SK-N-SH (cell line): ENCODE measurements around the gene ADH7. TPM values are rescaled to one million over a fixed set of nuclear protein-coding genes. Genes with fewer than 3 reads are reported as not detected.

Source experiments
- CTCF ChIA-PET: fragments of 300-600, 350-600 bp; formaldehyde crosslinking; extraction: SDS; loops from one replicate; lab custom pipeline; 2021; lab: Yijun Ruan, JAX
- POLR2A ChIA-PET: fragments of 350-600 bp; sonication (Branson Sonifier 250); formaldehyde crosslinking; extraction: SDS; loops from one replicate; lab custom pipeline; 2020; ENCODE audit warnings: antibody characterized with exemption, inconsistent platforms; lab: Yijun Ruan, JAX
- DNase-seq: peaks from one replicate; pipeline ENCODE4 v3.0.0; 2012
- H2AFZ ChIP-seq: fragments of 200-600 bp; sonication (generic); 2 replicates; pipeline ENCODE4 v1.8.1; 2016; ENCODE audit warnings: antibody characterized with exemption, mild to moderate bottlenecking, low read depth
- H3F3A ChIP-seq: fragments of 200-600 bp; sonication (generic); replicated peaks from 2 replicates; pipeline ENCODE3; 2016; ENCODE audit warnings: antibody characterized with exemption, mild to moderate bottlenecking; ENCODE audit not compliant: insufficient read depth
- H3K27ac ChIP-seq, 2 experiments: fragments of 200-500 bp in 1 of 2; fragments of 200-600 bp in 1 of 2; sonication (Bioruptor generic) in 1 of 2; sonication (generic), shearing (Covaris generic) in 1 of 2; 2 replicates each; pipeline versions ENCODE4 v1.5.1 to v1.6.1; 2014 to 2016; ENCODE audit warnings: low read depth in 2 of 2, inconsistent platforms in 1 of 2, low read length in 1 of 2, mild to moderate bottlenecking in 1 of 2, mixed read lengths in 1 of 2
- H3K27me3 ChIP-seq: fragments of 200-600 bp; sonication (generic), shearing (Covaris generic); 2 replicates; pipeline ENCODE4 v1.6.1; 2016; ENCODE audit warnings: mixed run types; ENCODE audit not compliant: insufficient read depth
- H3K36me3 ChIP-seq, 2 experiments: fragments of 200-500 bp in 1 of 2; fragments of 200-600 bp in 1 of 2; sonication (Bioruptor generic) in 1 of 2; sonication (generic) in 1 of 2; replicated peaks in 1 of 2; 2 replicates each; pipeline versions ENCODE3 to v1.5.1; 2014 to 2016; ENCODE audit warnings: low read length in 1 of 2, mild to moderate bottlenecking in 1 of 2; ENCODE audit not compliant: insufficient read depth in 2 of 2, control insufficient read depth in 1 of 2
- H3K4me1 ChIP-seq, 2 experiments: fragments of 200-500 bp in 1 of 2; fragments of 200-600 bp in 1 of 2; sonication (Bioruptor generic) in 1 of 2; sonication (generic), shearing (Covaris generic) in 1 of 2; 2 replicates each; pipeline versions ENCODE4 v1.5.1 to v1.6.1; 2014 to 2016; ENCODE audit warnings: low read depth in 1 of 2, low read length in 1 of 2, mixed run types in 1 of 2; ENCODE audit not compliant: insufficient read depth in 2 of 2, control insufficient read depth in 1 of 2
- H3K4me2 ChIP-seq: fragments of 200-600 bp; sonication (generic), shearing (Covaris generic); 2 replicates; pipeline ENCODE4 v1.6.1; 2017; ENCODE audit warnings: mixed run types
- H3K4me3 ChIP-seq, 2 experiments: fragments of 200-500 bp in 1 of 2; fragments of 200-600 bp in 1 of 2; sonication (Bioruptor generic) in 1 of 2; sonication (generic), shearing (Covaris generic) in 1 of 2; 2 replicates each; pipeline versions ENCODE4 v1.5.1 to v1.8.1; 2014 to 2016; ENCODE audit warnings: low read depth in 2 of 2, inconsistent platforms in 1 of 2, low read length in 1 of 2, mild to moderate bottlenecking in 1 of 2, mixed read lengths in 1 of 2, moderate library complexity in 1 of 2
- H3K79me2 ChIP-seq: fragments of 200-600 bp; sonication (generic); 2 replicates; pipeline ENCODE4 v1.8.1; 2017; ENCODE audit warnings: mild to moderate bottlenecking; ENCODE audit not compliant: insufficient read depth
- H3K9ac ChIP-seq: fragments of 200-600 bp; sonication (generic); 2 replicates; pipeline ENCODE4 v1.6.1; 2017; ENCODE audit warnings: mixed run types
- H3K9me2 ChIP-seq: fragments of 200-600 bp; sonication (generic); 2 replicates; pipeline ENCODE4 v1.6.1; 2017; ENCODE audit warnings: mixed run types
- H3K9me3 ChIP-seq: fragments of 200-600 bp; sonication (generic); 2 replicates; pipeline ENCODE4 v1.6.1; 2017; ENCODE audit warnings: mixed run types, mild to moderate bottlenecking, moderate library complexity
- H4K20me1 ChIP-seq: fragments of 200-600 bp; sonication (generic); 2 replicates; pipeline ENCODE4 v1.6.1; 2017; ENCODE audit warnings: mild to moderate bottlenecking, mixed run types; ENCODE audit not compliant: insufficient read depth
- EZH2phosphoT487 ChIP-seq: fragments of 200-600 bp; sonication (generic); IDR thresholded peaks from 2 replicates; pipeline ENCODE4 v1.6.1; 2017; ENCODE audit warnings: low read depth, mixed run types, mild to moderate bottlenecking, antibody characterized with exemption, moderate library complexity, borderline replicate concordance
- FOSL2 ChIP-seq: IDR thresholded peaks from 2 replicates; pipeline ENCODE4 v1.4.0; 2012; ENCODE audit warnings: low read depth, mild to moderate bottlenecking, moderate library complexity, borderline replicate concordance
- FOXJ3 ChIP-seq: sonication (generic); formaldehyde crosslinking; IDR thresholded peaks from 2 replicates; pipeline ENCODE4 v1.5.1; 2020; ENCODE audit warnings: mild to moderate bottlenecking, missing genetic modification reagents
- FOXM1 ChIP-seq: IDR thresholded peaks from 2 replicates; pipeline ENCODE4 v1.4.0; 2012; ENCODE audit warnings: low read depth, mild to moderate bottlenecking
- GABPA ChIP-seq: IDR thresholded peaks from 2 replicates; pipeline ENCODE4 v1.4.0; 2012; ENCODE audit warnings: low read depth, mild to moderate bottlenecking
- JUND ChIP-seq: IDR thresholded peaks from 2 replicates; pipeline ENCODE4 v1.4.0; 2012
- MXI1 ChIP-seq: IDR thresholded peaks from 2 replicates; pipeline ENCODE4 v1.6.1; 2012; ENCODE audit warnings: mild to moderate bottlenecking, low read depth, low read length, improper control_type of control experiment
- NFIC ChIP-seq: IDR thresholded peaks from 2 replicates; pipeline ENCODE4 v1.4.0; 2012; ENCODE audit warnings: borderline replicate concordance
- POLR2AphosphoS5 ChIP-seq: IDR thresholded peaks from 2 replicates; pipeline ENCODE4 v1.6.1; 2012; ENCODE audit warnings: low read depth, low read length
- RCOR1 ChIP-seq: fragments of 150-350 bp; IDR thresholded peaks from 2 replicates; pipeline ENCODE4 v1.6.1; 2017; ENCODE audit warnings: antibody characterized with exemption, low read length
- RFX5 ChIP-seq: IDR thresholded peaks from 2 replicates; pipeline ENCODE4 v1.6.1; 2012; ENCODE audit warnings: mild to moderate bottlenecking, improper control_type of control experiment, low read length
- RXRA ChIP-seq: IDR thresholded peaks from 2 replicates; pipeline ENCODE4 v1.4.0; 2012; ENCODE audit warnings: low read depth, mild to moderate bottlenecking, borderline replicate concordance
- TCF12 ChIP-seq: IDR thresholded peaks from 2 replicates; pipeline ENCODE4 v1.4.0; 2012
- TEAD4 ChIP-seq: IDR thresholded peaks from 2 replicates; pipeline ENCODE4 v1.4.0; 2012; ENCODE audit warnings: mild to moderate bottlenecking, borderline replicate concordance; ENCODE audit not compliant: insufficient read depth
- WGBS: methylation state at CpG from one replicate; pipeline ENCODE4 v1.1.6; 2017; ENCODE audit warnings: low lambda C conversion rate; 5-methylcytosine and 5-hydroxymethylcytosine counted together
- polyA plus RNA-seq, 3 experiments: library from polyadenylated mRNA; depleted of rRNA; stranded (reverse); fragments of >200 nt; gene quantifications; 2 replicates each; pipeline ENCODE4 v1.2.3, GENCODE V29; 2012
- TF ChIP-seq, protein P1 (sequence below): IDR thresholded peaks from 2 replicates; pipeline ENCODE4 v1.4.0; 2012; ENCODE audit warnings: low read depth
- TF ChIP-seq, protein P2 (sequence below): IDR thresholded peaks from 2 replicates; pipeline ENCODE4 v1.6.1; 2012; ENCODE audit warnings: mild to moderate bottlenecking, low read depth, low read length, moderate library complexity
- TF ChIP-seq, protein P3 (sequence below): IDR thresholded peaks from 2 replicates; pipeline ENCODE4 v1.4.0; 2012; ENCODE audit warnings: low read depth, borderline replicate concordance

Gene ADH7
- polyA plus RNA-seq, 1 of the 3 experiments (the other 2 are of a cell fraction): not detected

DNA sequence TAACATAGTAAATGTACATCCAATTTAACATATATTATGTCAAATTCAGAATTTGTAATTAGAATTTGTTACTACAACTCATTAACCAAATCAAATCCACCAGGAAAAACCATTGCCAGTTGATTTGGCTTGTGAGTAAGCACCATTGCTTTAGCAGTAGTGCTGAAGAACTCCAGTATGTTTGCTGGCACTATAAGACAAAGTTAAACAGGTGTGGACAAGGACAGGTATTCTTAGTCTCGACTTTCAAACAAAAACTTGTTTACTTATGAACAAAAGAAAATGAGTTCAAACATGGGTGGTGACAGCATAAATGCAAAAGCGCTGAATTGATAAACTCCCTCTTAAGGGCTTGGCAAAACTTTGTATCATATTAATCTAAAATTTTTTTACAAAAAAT, 1.3 kb upstream of the ADH7 start:
- WGBS: 37% methylated on average over 2 of the region's 2 CpGs
- H3K79me2 ChIP-seq: no peaks in the 10 kb centered on the region
- no peak overlapping the region for H3K4me2 ChIP-seq
- ChIA-PET CTCF (no interaction called here), POLR2A (no interaction called here)
- TF ChIP-seq FOXM1 (no peak), NFIC (no peak), RFX5 (no peak), GABPA (no peak), RXRA (no peak), EZH2phosphoT487 (no peak), FOXJ3 (CRISPR knock-in tag) (no peak)
- TF ChIP-seq, protein P1, sequence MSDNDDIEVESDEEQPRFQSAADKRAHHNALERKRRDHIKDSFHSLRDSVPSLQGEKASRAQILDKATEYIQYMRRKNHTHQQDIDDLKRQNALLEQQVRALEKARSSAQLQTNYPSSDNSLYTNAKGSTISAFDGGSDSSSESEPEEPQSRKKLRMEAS: no peak
- no peaks in the 10 kb centered on the region for H3K4me1 ChIP-seq
- H3K9me3 ChIP-seq: no peaks in the 10 kb centered on the region
- no peaks in the 10 kb centered on the region for H3F3A ChIP-seq
- no peaks in the 10 kb centered on the region for H3K9me2 ChIP-seq
- H3K36me3 ChIP-seq: no peaks in the 10 kb centered on the region
- no peak overlapping the region for H3K9ac ChIP-seq
- no peak for DNase-seq
- H4K20me1 ChIP-seq: no peaks in the 10 kb centered on the region
- no peaks in the 10 kb centered on the region for H3K27me3 ChIP-seq
- no peak overlapping the region for H3K4me3 ChIP-seq
- no peak overlapping the region for H3K27ac ChIP-seq
- no peak overlapping the region for H2AFZ ChIP-seq

DNA sequence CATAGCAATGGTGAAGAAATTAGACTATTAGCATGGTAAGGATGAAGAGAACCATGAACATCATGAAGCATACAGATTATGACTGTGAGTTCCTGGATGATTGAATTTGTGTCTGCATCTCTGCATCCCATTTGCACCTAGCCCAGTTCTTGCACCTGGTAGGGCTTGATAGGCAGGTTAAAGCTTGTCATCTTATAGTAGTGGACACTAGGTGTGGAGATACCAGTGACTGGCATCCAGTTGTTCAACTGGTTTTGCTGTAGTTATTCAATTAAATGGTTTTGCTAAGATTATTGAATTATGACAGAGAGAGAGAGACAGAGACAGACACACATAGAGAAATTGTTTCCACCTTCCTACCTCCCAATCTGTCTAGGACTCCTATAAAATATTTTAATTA, 5.0 kb downstream of the ADH7 start:
- H3K9ac ChIP-seq: no peak overlapping the region
- H3K4me3 ChIP-seq: no peak overlapping the region
- no peaks in the 10 kb centered on the region for H3K4me1 ChIP-seq
- no peak for DNase-seq
- no peak overlapping the region for H3K4me2 ChIP-seq
- H4K20me1 ChIP-seq: no peaks in the 10 kb centered on the region
- H3K27ac ChIP-seq: no peak overlapping the region
- no peaks in the 10 kb centered on the region for H3K27me3 ChIP-seq
- ChIA-PET POLR2A (no interaction called here), CTCF (interaction anchor here (1.0 to 2.6 kb wide), 4 partner anchors 24 to 33 kb away, joined by 4 to 9 read pairs (median 6); no protein-coding TSS in a partner anchor)
- TF ChIP-seq JUND (no peak), RCOR1 (no peak), FOSL2 (no peak), RFX5 (no peak), TEAD4 (no peak), MXI1 (no peak), POLR2AphosphoS5 (no peak), TCF12 (no peak)
- TF ChIP-seq, protein P2, sequence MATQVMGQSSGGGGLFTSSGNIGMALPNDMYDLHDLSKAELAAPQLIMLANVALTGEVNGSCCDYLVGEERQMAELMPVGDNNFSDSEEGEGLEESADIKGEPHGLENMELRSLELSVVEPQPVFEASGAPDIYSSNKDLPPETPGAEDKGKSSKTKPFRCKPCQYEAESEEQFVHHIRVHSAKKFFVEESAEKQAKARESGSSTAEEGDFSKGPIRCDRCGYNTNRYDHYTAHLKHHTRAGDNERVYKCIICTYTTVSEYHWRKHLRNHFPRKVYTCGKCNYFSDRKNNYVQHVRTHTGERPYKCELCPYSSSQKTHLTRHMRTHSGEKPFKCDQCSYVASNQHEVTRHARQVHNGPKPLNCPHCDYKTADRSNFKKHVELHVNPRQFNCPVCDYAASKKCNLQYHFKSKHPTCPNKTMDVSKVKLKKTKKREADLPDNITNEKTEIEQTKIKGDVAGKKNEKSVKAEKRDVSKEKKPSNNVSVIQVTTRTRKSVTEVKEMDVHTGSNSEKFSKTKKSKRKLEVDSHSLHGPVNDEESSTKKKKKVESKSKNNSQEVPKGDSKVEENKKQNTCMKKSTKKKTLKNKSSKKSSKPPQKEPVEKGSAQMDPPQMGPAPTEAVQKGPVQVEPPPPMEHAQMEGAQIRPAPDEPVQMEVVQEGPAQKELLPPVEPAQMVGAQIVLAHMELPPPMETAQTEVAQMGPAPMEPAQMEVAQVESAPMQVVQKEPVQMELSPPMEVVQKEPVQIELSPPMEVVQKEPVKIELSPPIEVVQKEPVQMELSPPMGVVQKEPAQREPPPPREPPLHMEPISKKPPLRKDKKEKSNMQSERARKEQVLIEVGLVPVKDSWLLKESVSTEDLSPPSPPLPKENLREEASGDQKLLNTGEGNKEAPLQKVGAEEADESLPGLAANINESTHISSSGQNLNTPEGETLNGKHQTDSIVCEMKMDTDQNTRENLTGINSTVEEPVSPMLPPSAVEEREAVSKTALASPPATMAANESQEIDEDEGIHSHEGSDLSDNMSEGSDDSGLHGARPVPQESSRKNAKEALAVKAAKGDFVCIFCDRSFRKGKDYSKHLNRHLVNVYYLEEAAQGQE: no peak
- TF ChIP-seq, protein P3, sequence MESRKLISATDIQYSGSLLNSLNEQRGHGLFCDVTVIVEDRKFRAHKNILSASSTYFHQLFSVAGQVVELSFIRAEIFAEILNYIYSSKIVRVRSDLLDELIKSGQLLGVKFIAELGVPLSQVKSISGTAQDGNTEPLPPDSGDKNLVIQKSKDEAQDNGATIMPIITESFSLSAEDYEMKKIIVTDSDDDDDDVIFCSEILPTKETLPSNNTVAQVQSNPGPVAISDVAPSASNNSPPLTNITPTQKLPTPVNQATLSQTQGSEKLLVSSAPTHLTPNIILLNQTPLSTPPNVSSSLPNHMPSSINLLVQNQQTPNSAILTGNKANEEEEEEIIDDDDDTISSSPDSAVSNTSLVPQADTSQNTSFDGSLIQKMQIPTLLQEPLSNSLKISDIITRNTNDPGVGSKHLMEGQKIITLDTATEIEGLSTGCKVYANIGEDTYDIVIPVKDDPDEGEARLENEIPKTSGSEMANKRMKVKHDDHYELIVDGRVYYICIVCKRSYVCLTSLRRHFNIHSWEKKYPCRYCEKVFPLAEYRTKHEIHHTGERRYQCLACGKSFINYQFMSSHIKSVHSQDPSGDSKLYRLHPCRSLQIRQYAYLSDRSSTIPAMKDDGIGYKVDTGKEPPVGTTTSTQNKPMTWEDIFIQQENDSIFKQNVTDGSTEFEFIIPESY: no peak
- TF ChIP-seq, all 33 proteins: peak for 0
- no peak overlapping the region for H2AFZ ChIP-seq
- H3K9me2 ChIP-seq: no peaks in the 10 kb centered on the region
- H3F3A ChIP-seq: no peaks in the 10 kb centered on the region
- H3K9me3 ChIP-seq: no peaks in the 10 kb centered on the region
- H3K36me3 ChIP-seq: no peaks in the 10 kb centered on the region
- no peaks in the 10 kb centered on the region for H3K79me2 ChIP-seq
